Measurements from ENCODE around the gene HMOX2. TPM values are rescaled to one million over a fixed set of nuclear protein-coding genes. Genes with fewer than 3 reads are reported as not detected.

The HMOX2 gene
- polyA plus RNA-seq, 2 of the 4 experiments (the other 2 are of a cell fraction) = 35.4 to 47.7 TPM

DNA sequence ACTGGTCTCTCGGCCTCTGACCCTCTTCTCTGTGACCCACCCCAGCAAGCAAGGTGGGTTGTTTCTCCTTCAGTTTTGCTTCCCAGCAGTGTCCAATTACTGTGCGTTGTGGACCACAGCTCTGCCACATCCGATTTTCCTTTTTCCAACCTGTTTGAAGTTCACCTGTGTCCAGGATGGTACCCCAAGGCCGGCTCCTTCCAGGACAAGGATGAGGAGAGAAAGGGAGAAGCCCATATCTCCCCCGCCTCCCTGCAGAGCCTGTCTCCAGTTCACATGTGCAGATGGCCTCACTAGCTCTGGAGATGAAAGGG is 15.3 kb upstream of the HMOX2 start:
- peak in 1 of 2 experiments; percentile 17; a peak in 2 of 6 replicates for ATAC-seq
- CTCF ChIA-PET = interaction anchor here (0.6 to 2.7 kb wide), 3 partner anchors 9 to 222 kb away, joined by 3 to 7 read pairs (median 3); no protein-coding TSS in a partner anchor
- Histone ChIP-seq H3K4me1 (peaks cover 12% of the 10 kb centered on the region; the same call in 1 of the 3 replicates), H3K4me3 (no peak overlapping the region), H3K4me2 (no peak overlapping the region), H3K9me3 (no peaks in the 10 kb centered on the region), H3K27ac (no peak overlapping the region)
- 87% methylated on average over 5 of the region's 5 CpGs for WGBS (ENCODE audit: missing lambda C conversion rate)
- POLR2A ChIA-PET = interaction anchor here (1.2 kb wide), 1 partner anchor 16 kb away, joined by 4 read pairs; the partner anchor contains the start of gene HMOX2
- FAIRE-seq = no peak
- no peak for TF ChIP-seq CEBPB (IDR thresholded peaks at IDR 0.05)
- TF ChIP-seq PBX3 (IDR thresholded peaks at IDR 0.05) = no peak
- TF ChIP-seq NPAS2 (CRISPR knock-in tag; IDR thresholded peaks at IDR 0.05; ENCODE audit: borderline replicate concordance) = no peak
- no peak for TF ChIP-seq RFX5 (IDR thresholded peaks at IDR 0.05)
- TF ChIP-seq, protein P1, sequence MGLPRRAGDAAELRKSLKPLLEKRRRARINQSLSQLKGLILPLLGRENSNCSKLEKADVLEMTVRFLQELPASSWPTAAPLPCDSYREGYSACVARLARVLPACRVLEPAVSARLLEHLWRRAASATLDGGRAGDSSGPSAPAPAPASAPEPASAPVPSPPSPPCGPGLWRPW (IDR thresholded peaks at IDR 0.05) = no peak
- no peak for TF ChIP-seq MAFK (IDR thresholded peaks at IDR 0.05; ENCODE audit: partially characterized antibody)
- no peak for TF ChIP-seq ZNF302 (CRISPR knock-in tag; IDR thresholded peaks at IDR 0.05)
- no peak for TF ChIP-seq RCOR1 (IDR thresholded peaks at IDR 0.05; ENCODE audit: low read depth, low read length)
- TF ChIP-seq HOXA7 (CRISPR knock-in tag; IDR thresholded peaks at IDR 0.05) = no peak
- no peak for DNase-seq (ENCODE audit: low read depth in 1 of 2, low spot score in 1 of 2)

DNA sequence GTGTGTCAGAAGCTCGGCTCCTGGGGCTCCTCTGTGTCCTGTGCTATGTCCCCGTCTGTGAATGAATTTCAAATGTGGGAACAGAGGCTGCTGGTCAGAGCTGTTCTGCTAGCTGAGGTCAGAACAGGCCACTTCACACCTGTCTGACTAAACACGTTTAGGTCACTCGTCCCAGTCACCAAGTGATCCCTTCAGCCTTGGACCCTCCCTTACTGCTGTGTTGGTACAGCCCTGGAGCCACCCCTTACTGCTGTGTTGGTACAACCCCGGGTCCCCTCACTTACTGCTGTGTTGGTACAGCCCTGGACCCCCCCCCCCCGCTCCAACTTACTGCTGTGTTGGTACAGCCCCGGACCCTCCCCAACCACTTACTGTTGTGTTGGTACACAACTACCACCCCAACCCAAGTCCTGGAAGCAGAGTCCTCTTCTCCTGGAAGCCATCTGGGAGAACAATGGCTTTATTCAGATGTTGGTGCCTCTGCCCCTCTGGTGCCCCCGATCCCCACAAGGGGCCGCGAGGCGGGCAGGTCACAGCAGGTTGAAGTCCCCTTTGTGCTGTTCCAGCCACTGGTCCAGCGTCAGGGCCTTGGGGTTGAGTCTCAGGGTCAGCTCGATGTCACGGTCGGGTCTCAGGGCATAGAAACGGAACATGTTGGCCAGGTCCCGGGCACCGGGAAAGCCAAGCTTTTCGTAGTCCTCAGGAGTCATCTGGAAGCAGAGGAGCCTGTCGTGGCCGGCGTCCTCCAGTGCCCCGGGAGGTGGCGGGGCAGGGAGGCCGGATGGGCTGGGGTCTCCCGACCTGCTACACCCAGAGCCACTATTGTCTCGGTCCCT is 14.7 kb upstream of the HMOX2 start:
- Histone ChIP-seq H3K9me3 (no peaks in the 10 kb centered on the region), H3K4me2 (no peak overlapping the region), H3K27ac (no peak overlapping the region), H3K4me3 (no peak overlapping the region), H3K4me1 (peaks cover 12% of the 10 kb centered on the region; the same call in 1 of the 3 replicates)
- POLR2A ChIA-PET = interaction anchor here (1.2 kb wide), 1 partner anchor 15 kb away, joined by 4 read pairs; the partner anchor contains the start of gene HMOX2
- FAIRE-seq (no peak), ATAC-seq (peak; percentile 39 to 60; a peak in 5 of 6 replicates), DNase-seq (ENCODE audit: low read depth in 1 of 2, low spot score in 1 of 2) (peak in 1 of 2 experiments; percentile 31)
- CTCF ChIA-PET = interaction anchor here (0.6 to 2.7 kb wide), 4 partner anchors 9 to 223 kb away, joined by 3 to 7 read pairs (median 4); no protein-coding TSS in a partner anchor
- TF ChIP-seq FOXS1 (CRISPR knock-in tag; IDR thresholded peaks at IDR 0.05) = no peak
- no peak for TF ChIP-seq HOXB5 (CRISPR knock-in tag; IDR thresholded peaks at IDR 0.05)
- no peak for TF ChIP-seq RFX5 (IDR thresholded peaks at IDR 0.05)
- TF ChIP-seq, protein P2, sequence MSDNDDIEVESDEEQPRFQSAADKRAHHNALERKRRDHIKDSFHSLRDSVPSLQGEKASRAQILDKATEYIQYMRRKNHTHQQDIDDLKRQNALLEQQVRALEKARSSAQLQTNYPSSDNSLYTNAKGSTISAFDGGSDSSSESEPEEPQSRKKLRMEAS (IDR thresholded peaks at IDR 0.05) = no peak
- no peak for TF ChIP-seq CEBPB (IDR thresholded peaks at IDR 0.05)
- TF ChIP-seq ZFP36 (IDR thresholded peaks at IDR 0.05; ENCODE audit: borderline replicate concordance, partially characterized antibody) = no peak
- no peak for TF ChIP-seq CBX2 (IDR thresholded peaks at IDR 0.05; ENCODE audit: borderline replicate concordance, low read depth)
- TF ChIP-seq HOXB13 (CRISPR knock-in tag; IDR thresholded peaks at IDR 0.05; ENCODE audit: low read depth) = no peak
- TF ChIP-seq, protein P1 (IDR thresholded peaks at IDR 0.05) = no peak
- TF ChIP-seq BHLHE40 (IDR thresholded peaks at IDR 0.05; ENCODE audit: low read depth, low read length) = no peak
- TF ChIP-seq RNF2 (IDR thresholded peaks at IDR 0.05; ENCODE audit: borderline replicate concordance, low read depth) = no peak
- no peak for TF ChIP-seq PHF8 (IDR thresholded peaks at IDR 0.05; ENCODE audit: borderline replicate concordance, low read depth)
- no peak for TF ChIP-seq NFE2L2 (conservative IDR thresholded peaks at IDR 0.05; ENCODE audit: low read length)
- no peak for TF ChIP-seq CHD4 (IDR thresholded peaks at IDR 0.05; ENCODE audit: borderline replicate concordance)
- TF ChIP-seq NR3C1 (IDR thresholded peaks at IDR 0.05) = no peak
- no peak for TF ChIP-seq SMC3 (IDR thresholded peaks at IDR 0.05)
- TF ChIP-seq EHMT2 (IDR thresholded peaks at IDR 0.05; ENCODE audit: low read depth) = no peak
- no peak for TF ChIP-seq HEYL (CRISPR knock-in tag; IDR thresholded peaks at IDR 0.05)
- no peak for TF ChIP-seq CBX8 (IDR thresholded peaks at IDR 0.05)
- 85% methylated on average over 24 of the region's 27 CpGs for WGBS (ENCODE audit: missing lambda C conversion rate)
